ENCODE measurements around the gene C7.
A peak's percentile ranks its signal among the peaks of the same experiment; 100 is the strongest.
"Not testable (repeated sequence)": the region's sequence is repeated elsewhere in the genome, so short reads cannot be mapped to it uniquely, and the experiment has no call there.

Gene C7

DNA sequence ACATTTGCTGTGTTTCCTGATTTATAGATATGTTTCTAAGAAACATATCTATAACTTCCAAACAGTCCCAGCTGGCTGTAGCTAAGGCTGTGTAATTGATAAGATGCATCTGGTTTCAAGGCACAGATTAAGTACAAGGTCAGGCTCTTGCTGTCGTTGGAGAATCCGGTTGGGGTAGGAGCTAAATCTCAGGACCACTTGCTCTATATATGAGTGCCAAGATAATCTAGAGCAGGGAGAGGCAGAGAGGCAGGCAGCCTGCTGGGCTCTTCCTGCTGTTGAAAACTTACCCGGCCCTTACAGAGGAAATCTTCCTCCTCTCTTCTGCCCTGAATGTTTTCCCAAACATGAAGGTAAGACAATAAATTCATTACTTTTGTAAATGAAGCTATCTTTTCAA lies at the start of gene C7:
Gene C7, plus strand, starts transcription at position 234 of the 400 bp plus-strand sequence. Its CDS starts 114 bp downstream, at position 348.
- Mint-ChIP-seq H3K4me1 (peaks cover 9 to 13% of the 10 kb centered on the region in 2 donors), H3K9me3 (no peaks in the 10 kb centered on the region), H3K36me3 (no peaks in the 10 kb centered on the region), H3K27ac (no peak within 1 kb of the TSS), H3K27me3 (peaks cover 19 to 20% of the 10 kb centered on the region in 2 donors), H3K4me3 (no peak within 1 kb of the TSS)
- DNase-seq (no peak), ATAC-seq (replicated peaks) (no peak)

- DNase-seq (no peak), ATAC-seq (replicated peaks) (no peak)
- H3K36me3 Mint-ChIP-seq: peaks cover 0 to 7% of the 10 kb centered on the region in 2 donors
- peaks cover 5 to 9% of the 10 kb centered on the region in 2 donors for H3K9me3 Mint-ChIP-seq
- H3K27me3 Mint-ChIP-seq: no peaks in the 10 kb centered on the region
- H3K4me3 Mint-ChIP-seq: no peak overlapping the region
- H3K4me1 Mint-ChIP-seq: no peaks in the 10 kb centered on the region
- H3K27ac Mint-ChIP-seq: no peak overlapping the region
Measured at GRCh38 chr5:40860711-40861110, 48.6 kb upstream of the C7 start.

DNA sequence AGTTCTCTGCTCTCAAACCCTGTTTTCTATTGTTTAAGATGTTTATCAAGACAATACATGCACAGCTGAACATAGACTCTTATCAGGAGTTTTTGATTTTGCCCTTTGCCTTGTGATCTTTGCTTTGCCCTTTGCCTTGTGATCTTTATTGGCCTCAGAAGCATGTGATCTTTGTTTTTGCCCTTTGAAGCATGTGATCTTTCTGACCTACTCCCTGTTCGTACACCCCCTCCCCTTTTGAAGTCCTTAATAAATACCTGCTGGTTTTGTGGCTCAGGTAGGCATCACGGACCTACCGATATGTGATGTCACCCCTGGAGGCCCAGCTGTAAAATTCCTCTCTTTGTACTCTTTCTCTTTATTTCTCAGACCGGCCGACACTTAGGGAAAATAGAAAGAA lies 44.3 kb upstream of the C7 start:
- Mint-ChIP-seq H3K27me3 (peaks cover 7 to 11% of the 10 kb centered on the region in 2 donors), H3K9me3 (peaks cover 5 to 11% of the 10 kb centered on the region in 2 donors)
- H3K4me3 Mint-ChIP-seq; DNase-seq; H3K4me1 Mint-ChIP-seq; H3K36me3 Mint-ChIP-seq; H3K27ac Mint-ChIP-seq; ATAC-seq (replicated peaks): not testable (repeated sequence)

GRCh38 chr5:40866844-40867243 lies 42.5 kb upstream of the C7 start:
- no peak for ATAC-seq (replicated peaks)
- H3K4me3 Mint-ChIP-seq: no peak overlapping the region
- no peak overlapping the region for H3K27ac Mint-ChIP-seq
- peaks cover 0 to 7% of the 10 kb centered on the region in 2 donors for H3K36me3 Mint-ChIP-seq
- DNase-seq: no peak
- H3K4me1 Mint-ChIP-seq: no peaks in the 10 kb centered on the region
- H3K27me3 Mint-ChIP-seq: peaks cover 7 to 11% of the 10 kb centered on the region in 2 donors
- peaks cover 5 to 9% of the 10 kb centered on the region in 2 donors for H3K9me3 Mint-ChIP-seq

- ATAC-seq (replicated peaks) (peak; percentile 31 to 45), DNase-seq (no peak)
- no peak overlapping the region for H3K4me3 Mint-ChIP-seq
- no peak overlapping the region for H3K27ac Mint-ChIP-seq
- H3K4me1 Mint-ChIP-seq: peaks cover 5 to 20% of the 10 kb centered on the region in 2 donors
- H3K9me3 Mint-ChIP-seq: peaks cover 5 to 9% of the 10 kb centered on the region in 2 donors
- peaks cover 0 to 7% of the 10 kb centered on the region in 2 donors for H3K36me3 Mint-ChIP-seq
- H3K27me3 Mint-ChIP-seq: peaks cover 7 to 16% of the 10 kb centered on the region in 2 donors
Measured at GRCh38 chr5:40869384-40869783, 39.9 kb upstream of the C7 start.

DNA sequence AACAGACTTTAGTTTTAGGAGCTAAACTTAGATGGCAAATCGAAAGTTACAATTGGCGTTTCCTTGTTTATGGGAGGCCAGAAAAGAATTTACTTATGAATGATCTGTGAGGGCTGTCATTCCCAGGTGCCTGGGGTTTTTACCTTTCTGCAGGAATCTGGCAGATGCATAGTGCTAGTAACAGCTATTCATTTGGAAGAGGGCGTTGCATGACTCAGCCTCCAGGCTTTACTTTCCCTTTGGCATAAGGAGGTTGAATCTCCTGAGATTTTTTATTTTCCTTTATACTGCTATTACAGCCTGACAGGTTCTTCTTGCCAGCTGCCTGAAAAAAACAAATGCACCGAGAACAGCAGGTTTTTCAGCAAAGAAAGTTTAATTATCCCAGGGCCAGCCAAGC lies 38.1 kb upstream of the C7 start:
- Mint-ChIP-seq H3K27me3 (peaks cover 7 to 17% of the 10 kb centered on the region in 2 donors), H3K9me3 (peaks cover 0 to 2% of the 10 kb centered on the region in 2 donors), H3K4me3 (no peak overlapping the region), H3K36me3 (no peaks in the 10 kb centered on the region), H3K27ac (no peak overlapping the region), H3K4me1 (peaks cover 5 to 21% of the 10 kb centered on the region in 2 donors)
- no peak for DNase-seq
- ATAC-seq (replicated peaks): no peak

DNA sequence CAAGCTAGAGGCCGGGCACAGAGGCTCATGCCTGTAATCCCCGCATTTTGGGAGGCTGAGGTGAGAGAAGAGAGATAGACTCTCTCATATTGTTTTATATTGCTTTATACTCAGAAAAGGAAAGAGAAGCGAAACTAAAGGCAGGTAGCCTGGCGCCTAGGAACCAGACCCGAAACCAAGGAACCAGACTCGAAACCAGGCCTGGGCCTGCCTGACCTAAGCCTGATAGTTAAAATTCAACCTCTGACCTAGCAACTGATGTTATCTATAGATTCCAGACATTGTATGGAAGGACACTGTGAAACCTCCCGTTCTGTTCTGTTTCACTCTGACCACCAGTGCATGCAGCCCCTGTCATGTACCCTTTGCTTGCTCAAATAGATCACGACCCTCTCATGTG lies 37.0 kb upstream of the C7 start:
- not testable (repeated sequence) for DNase-seq

DNA sequence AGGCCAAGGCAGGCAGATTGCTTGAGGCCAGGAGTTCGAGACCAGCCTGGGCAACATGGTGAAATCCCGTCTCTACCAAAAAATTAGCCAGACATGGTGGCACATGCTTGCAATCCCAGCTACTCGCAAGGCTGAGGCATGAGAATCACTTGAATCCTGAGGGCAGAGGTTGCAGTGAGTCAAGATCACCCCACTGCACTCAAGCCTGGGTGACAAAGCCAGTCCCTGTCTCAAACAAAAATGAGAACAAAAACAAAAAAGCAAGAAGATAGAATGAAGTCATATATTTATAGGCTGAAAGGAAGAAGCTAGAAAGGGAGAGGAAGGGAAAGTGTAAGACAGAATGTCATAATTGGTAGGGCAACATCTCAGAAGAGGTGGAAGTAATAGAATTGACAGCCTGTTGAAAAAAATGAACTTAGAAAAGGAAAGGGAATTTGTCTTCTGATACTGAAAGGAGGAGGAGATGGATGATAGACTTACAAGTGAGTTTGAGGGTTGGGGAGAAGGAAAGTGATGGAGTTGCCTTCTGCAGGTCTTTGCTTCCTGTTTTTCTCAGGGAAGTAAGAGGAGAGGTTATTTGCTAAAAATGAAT lies 35.9 kb upstream of the C7 start:
- H3K9me3 Mint-ChIP-seq: peaks cover 7 to 9% of the 10 kb centered on the region in 2 donors
- DNase-seq (no peak), ATAC-seq (replicated peaks) (no peak)
- H3K4me1 Mint-ChIP-seq: peaks cover 5 to 21% of the 10 kb centered on the region in 2 donors
- no peak overlapping the region for H3K27ac Mint-ChIP-seq
- no peak overlapping the region for H3K4me3 Mint-ChIP-seq
- peaks cover 3 to 9% of the 10 kb centered on the region in 2 donors for H3K36me3 Mint-ChIP-seq
- peaks cover 5 to 7% of the 10 kb centered on the region in 2 donors for H3K27me3 Mint-ChIP-seq

More for the DNA sequence above, 37.0 kb upstream of the C7 start:
- H3K36me3 Mint-ChIP-seq, H3K9me3 Mint-ChIP-seq, H3K4me3 Mint-ChIP-seq, H3K27ac Mint-ChIP-seq: not testable (repeated sequence)
- Mint-ChIP-seq H3K27me3 (peaks cover 6 to 14% of the 10 kb centered on the region in 2 donors), H3K4me1 (peaks cover 5 to 21% of the 10 kb centered on the region in 2 donors)
- ATAC-seq (replicated peaks): peak in 1 of 2 donors; percentile 33

DNA sequence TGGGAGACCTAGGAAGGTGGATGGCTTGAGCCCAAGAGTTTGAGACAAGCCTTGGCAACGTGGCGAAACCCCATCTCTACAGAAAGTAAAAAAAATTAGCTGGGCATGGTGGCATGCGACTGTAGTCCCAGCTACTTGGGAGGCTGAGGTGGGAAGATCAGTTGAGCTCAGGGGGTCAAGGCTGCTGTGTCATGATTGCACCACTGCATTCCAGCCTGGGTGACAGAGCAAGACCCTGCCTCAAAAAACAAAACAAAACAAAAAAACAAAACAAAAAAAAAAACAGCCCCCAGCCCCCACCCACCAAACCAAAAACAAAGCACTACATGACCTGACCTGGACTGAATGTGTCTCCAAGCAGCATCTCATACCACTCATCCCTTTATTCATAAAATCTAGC lies 33.3 kb upstream of the C7 start:
- peaks cover 3 to 9% of the 10 kb centered on the region in 2 donors for H3K36me3 Mint-ChIP-seq
- peaks cover 5 to 21% of the 10 kb centered on the region in 2 donors for H3K4me1 Mint-ChIP-seq
- no peak for ATAC-seq (replicated peaks)
- H3K9me3 Mint-ChIP-seq: peaks cover 7 to 9% of the 10 kb centered on the region in 2 donors
- no peak overlapping the region for H3K27ac Mint-ChIP-seq
- H3K4me3 Mint-ChIP-seq: no peak overlapping the region
- peaks cover 5 to 7% of the 10 kb centered on the region in 2 donors for H3K27me3 Mint-ChIP-seq
- no peak for DNase-seq

DNA sequence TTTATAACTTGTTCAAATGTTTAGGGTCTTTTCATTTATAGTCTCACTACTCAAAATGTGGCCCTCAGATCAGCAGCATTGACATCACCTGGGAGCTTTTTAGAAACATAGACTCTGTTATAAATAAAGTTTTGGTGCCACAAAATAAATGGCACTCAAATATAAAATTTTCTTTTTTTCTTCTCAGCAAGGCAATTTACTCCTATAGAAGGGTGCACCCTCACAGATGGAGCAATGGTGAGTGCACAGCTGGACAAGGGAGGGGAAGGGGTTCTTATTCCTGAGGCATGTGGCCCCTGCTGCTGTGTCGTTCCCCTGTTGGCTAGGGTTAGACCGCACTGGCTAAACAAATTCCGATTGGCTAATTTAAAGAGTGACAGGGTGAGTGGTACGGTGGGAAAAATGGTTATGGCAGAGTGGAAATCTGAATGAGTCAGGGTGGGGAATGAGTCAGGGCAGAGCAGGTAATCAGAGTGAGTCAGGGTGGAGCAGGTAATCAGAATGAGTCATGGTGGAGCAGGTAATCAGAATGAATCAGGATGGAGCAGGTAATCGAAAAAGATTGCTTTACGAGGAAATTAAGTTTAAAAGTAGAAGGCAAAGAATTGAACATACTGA lies 31.8 kb upstream of the C7 start:
- Mint-ChIP-seq H3K27ac (no peak overlapping the region), H3K9me3 (peaks cover 9 to 16% of the 10 kb centered on the region in 2 donors), H3K36me3 (peaks cover 9 to 14% of the 10 kb centered on the region in 2 donors), H3K27me3 (peaks cover 10 to 15% of the 10 kb centered on the region in 2 donors), H3K4me3 (no peak overlapping the region), H3K4me1 (peaks cover 3 to 16% of the 10 kb centered on the region in 2 donors)
- ATAC-seq (replicated peaks) (no peak), DNase-seq (no peak)

DNA sequence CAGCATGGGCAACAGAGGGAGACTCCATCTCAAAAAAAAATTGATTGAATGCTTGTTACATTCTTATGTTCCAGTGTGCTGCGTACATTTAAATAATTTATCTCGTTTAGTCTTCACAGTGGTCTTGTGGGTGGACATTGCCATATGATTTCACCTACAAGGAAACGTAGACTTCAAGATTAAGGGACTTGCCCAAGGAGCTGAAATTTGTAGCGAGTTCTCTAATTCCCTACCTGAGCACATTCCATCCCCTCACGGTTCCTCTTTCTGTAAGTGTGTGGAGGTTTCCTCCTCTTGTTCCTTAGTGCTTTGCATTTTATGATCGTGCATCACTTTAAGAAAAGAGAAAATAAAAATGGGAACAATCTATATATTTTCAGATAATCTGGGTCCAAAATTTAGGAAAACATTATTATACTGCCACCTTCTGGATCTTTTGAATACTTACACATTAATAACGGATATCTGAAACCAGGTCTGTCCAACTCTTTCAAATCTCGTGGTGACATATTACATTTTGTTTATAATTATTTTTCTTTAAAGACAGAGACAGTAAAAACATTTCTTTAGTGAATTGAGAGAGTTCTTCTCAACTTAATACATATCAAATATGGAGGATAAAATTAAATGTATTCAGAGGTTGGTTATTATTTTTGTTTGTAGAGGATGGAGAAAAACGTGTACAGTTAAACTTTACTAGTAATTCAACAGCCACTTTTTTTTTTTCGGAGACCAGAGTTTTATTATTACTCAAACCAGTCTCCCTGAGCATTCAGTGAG lies 29.9 kb upstream of the C7 start:
- ATAC-seq (replicated peaks): peak; percentile 31 to 38
- peaks cover 0 to 1% of the 10 kb centered on the region in 2 donors for H3K4me1 Mint-ChIP-seq
- no peak for DNase-seq
- no peak overlapping the region for H3K27ac Mint-ChIP-seq
- peaks cover 9 to 16% of the 10 kb centered on the region in 2 donors for H3K9me3 Mint-ChIP-seq
- H3K27me3 Mint-ChIP-seq: peaks cover 10 to 20% of the 10 kb centered on the region in 2 donors
- H3K4me3 Mint-ChIP-seq: no peak overlapping the region
- H3K36me3 Mint-ChIP-seq: peaks cover 9 to 14% of the 10 kb centered on the region in 2 donors

- Mint-ChIP-seq H3K4me1 (no peaks in the 10 kb centered on the region), H3K27ac (no peak overlapping the region), H3K4me3 (no peak overlapping the region), H3K36me3 (peaks cover 5 to 10% of the 10 kb centered on the region in 2 donors), H3K9me3 (peaks cover 6 to 11% of the 10 kb centered on the region in 2 donors), H3K27me3 (peaks cover 6 to 22% of the 10 kb centered on the region in 2 donors)
- DNase-seq (no peak), ATAC-seq (replicated peaks) (no peak)
Measured at GRCh38 chr5:40882291-40882690, 27.0 kb upstream of the C7 start.

DNA sequence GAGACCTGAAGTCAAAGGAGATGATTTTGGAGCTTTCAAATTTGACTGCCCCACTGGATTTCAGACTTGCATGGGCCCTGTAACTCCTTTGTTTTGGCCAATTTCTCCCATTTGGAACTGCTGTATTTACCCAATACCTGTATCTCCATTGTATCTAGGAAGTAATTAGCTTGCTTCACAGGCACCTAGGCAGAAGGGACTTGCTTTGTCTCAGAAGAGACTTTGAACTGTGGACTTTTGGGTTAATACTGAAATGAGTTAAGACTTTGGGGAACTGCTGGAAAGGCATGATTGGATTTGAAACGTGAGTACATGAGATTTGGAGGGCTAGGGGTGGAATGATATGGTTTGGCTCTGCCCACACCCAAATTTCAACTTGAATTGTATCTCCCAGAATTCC lies 26.2 kb upstream of the C7 start:
- not testable (repeated sequence) for H3K4me3 Mint-ChIP-seq; H3K9me3 Mint-ChIP-seq; H3K4me1 Mint-ChIP-seq; ATAC-seq (replicated peaks); H3K27ac Mint-ChIP-seq; H3K36me3 Mint-ChIP-seq; DNase-seq
- H3K27me3 Mint-ChIP-seq: peaks cover 6 to 24% of the 10 kb centered on the region in 2 donors
